Measurements from ENCODE around the gene ZNF70.

The ZNF70 gene

GRCh38 chr22:23755711-23756110 is 4.8 kb upstream of the ZNF70 start:
- no peaks in the 10 kb centered on the region for H3K9me3 ChIP-seq (ENCODE audit: low read depth, low read length)
- H3K9ac ChIP-seq (ENCODE audit: insufficient read length): no peak overlapping the region
- no peak overlapping the region for H3K4me3 ChIP-seq
- H3K27ac ChIP-seq: no peak overlapping the region
- DNase-seq (ENCODE audit: low read depth, low spot score): no peak
- H3K36me3 ChIP-seq (ENCODE audit: insufficient read depth, low read length): no peaks in the 10 kb centered on the region
- no peak for TF ChIP-seq EZH2 (IDR thresholded peaks at IDR 0.05)
- TF ChIP-seq POLR2AphosphoS5 (IDR thresholded peaks at IDR 0.05; ENCODE audit: borderline replicate concordance, low read depth, low read length): no peak
- TF ChIP-seq FOXP2 (optimal IDR thresholded peaks at IDR 0.05; ENCODE audit: control extremely low read depth, extremely low read length, insufficient read depth): no peak

DNA sequence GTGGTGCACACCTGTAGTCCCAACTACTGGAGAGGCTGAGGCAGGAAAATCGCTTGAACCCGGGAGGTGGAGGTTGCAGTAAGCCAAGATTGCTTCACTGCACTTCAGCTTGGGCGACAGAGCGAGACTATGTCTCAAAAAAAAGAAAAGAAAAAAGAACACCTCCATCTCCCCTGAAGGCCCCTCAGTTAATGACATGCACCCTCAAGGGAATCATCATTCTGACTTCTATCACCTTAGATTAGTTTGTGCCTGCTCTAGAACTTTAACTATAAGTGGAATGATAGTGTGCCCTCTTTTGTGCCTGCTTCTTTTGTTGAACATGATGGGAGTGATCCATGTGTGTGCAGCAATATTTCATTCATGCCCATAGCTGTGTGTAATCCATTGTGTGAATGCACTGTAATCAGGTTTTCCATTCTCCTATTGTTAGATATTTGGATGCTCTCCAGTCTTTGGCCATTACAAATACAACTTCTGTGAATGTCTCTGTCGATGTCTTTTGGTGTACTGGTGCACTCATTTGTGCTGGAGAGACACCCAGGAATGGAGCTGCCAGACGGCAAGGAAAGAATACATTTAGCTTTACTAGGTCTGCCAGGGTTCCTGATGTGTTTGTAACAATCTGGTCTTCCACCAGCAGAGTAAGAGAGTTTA is 4.2 kb upstream of the ZNF70 start:
- Histone ChIP-seq H3K4me3 (no peak overlapping the region), H3K9ac (ENCODE audit: insufficient read length) (no peak overlapping the region), H3K27ac (peak overlapping the region; percentile 50; the same call in 1 of the 2 replicates), H3K9me3 (ENCODE audit: low read depth, low read length) (no peaks in the 10 kb centered on the region), H3K36me3 (ENCODE audit: insufficient read depth, low read length) (no peaks in the 10 kb centered on the region)
- DNase-seq (ENCODE audit: low read depth, low spot score): no peak
- TF ChIP-seq POLR2AphosphoS5 (IDR thresholded peaks at IDR 0.05; ENCODE audit: borderline replicate concordance, low read depth, low read length) (no peak), FOXP2 (optimal IDR thresholded peaks at IDR 0.05; ENCODE audit: control extremely low read depth, extremely low read length, insufficient read depth) (no peak), EZH2 (IDR thresholded peaks at IDR 0.05) (no peak)

DNA sequence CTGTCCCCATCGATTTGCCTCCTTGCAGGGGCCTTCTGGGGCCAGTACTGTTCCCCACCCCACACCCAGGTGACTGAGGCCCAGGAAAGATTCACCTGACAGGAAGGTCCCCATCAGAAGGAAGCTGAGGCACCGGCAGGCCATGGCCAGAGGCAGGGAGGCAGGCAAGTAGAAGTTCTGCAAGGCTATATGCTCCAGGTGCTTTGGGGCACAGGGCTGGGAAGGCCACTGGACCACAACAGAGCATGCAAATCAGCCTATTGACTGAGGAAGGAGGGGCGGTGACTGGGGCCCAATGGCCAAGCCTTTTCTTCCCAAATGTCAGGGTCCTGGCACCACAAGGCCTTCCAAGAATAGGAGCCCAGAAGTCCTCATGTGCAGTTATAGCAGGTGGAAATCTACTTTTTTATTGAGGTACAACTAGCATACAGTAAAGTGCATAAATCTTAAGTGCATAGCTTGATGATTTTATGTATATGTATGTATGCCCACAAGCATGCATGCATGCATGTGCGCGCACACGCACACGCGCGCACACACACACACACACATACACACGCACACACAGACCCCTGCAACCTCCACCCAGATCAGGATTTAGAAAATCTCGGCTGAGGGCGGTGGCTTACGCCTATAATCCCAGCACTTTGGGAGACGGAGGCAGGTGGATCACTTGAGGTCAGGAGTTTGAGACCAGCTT is 3.5 kb upstream of the ZNF70 start, which contains the start of gene VPREB3:
VPREB3 (minus strand) TSS at position 206 of the 700 bp plus-strand sequence; CDS start at position 144, 62 bp downstream.
- Histone ChIP-seq H3K9me3 (ENCODE audit: low read depth, low read length) (no peaks in the 10 kb centered on the region), H3K36me3 (ENCODE audit: insufficient read depth, low read length) (no peaks in the 10 kb centered on the region), H3K4me3 (no peak within 1 kb of the TSS), H3K9ac (ENCODE audit: insufficient read length) (no peak within 1 kb of the TSS), H3K27ac (peak within 1 kb of the TSS; percentile 50; the same call in 1 of the 2 replicates)
- no peak for DNase-seq (ENCODE audit: low read depth, low spot score)
- no peak for TF ChIP-seq FOXP2 (optimal IDR thresholded peaks at IDR 0.05; ENCODE audit: control extremely low read depth, extremely low read length, insufficient read depth)
- no peak for TF ChIP-seq POLR2AphosphoS5 (IDR thresholded peaks at IDR 0.05; ENCODE audit: borderline replicate concordance, low read depth, low read length)
- TF ChIP-seq EZH2 (IDR thresholded peaks at IDR 0.05): no peak

DNA sequence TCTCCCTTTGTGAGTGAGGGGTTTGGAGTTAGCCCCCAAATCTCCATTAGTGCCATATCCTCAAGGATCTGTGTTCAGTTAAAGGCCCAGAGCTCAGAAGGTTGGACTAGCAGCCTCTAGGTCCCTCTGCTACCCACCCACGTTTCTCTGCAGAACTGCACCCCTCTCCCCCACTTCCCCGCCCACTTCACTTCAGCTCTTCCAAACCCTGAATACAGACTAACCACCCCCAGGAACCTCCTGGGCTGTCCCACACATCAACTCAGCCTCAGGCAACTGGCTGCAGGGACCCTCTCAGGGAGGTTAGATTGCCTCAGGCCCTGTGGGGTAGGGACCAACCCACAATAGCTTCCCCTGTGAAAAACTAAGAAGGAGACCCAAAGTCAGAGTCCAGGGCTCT is 2.5 kb upstream of the ZNF70 start:
- no peaks in the 10 kb centered on the region for H3K36me3 ChIP-seq (ENCODE audit: insufficient read depth, low read length)
- H3K9ac ChIP-seq (ENCODE audit: insufficient read length): no peak overlapping the region
- no peak overlapping the region for H3K4me3 ChIP-seq
- H3K9me3 ChIP-seq (ENCODE audit: low read depth, low read length): no peaks in the 10 kb centered on the region
- no peak for TF ChIP-seq EZH2 (IDR thresholded peaks at IDR 0.05)
- TF ChIP-seq FOXP2 (optimal IDR thresholded peaks at IDR 0.05; ENCODE audit: control extremely low read depth, extremely low read length, insufficient read depth): no peak
- no peak overlapping the region for H3K27ac ChIP-seq
- DNase-seq (ENCODE audit: low read depth, low spot score): no peak

DNA sequence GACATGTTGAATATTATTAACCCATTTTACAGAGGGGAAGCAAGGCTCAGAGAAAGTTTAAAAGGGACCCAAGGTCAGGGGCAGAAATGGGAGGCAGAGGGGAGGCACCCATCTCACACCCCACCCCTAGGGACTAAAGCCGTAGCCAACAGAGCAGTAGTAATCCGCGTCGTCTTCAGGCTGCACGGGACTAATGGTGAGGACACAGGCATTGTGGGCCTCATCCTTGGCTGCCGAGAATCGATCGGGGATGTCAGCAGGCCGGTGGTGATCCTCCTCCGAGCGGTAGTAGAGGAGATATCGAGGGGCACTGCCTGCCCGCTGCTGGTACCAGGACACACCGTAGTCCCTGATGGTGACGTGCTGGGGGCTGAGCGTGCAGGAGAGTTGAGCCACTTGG is 1.8 kb upstream of the ZNF70 start:
- no peaks in the 10 kb centered on the region for H3K9me3 ChIP-seq (ENCODE audit: low read depth, low read length)
- TF ChIP-seq FOXP2 (optimal IDR thresholded peaks at IDR 0.05; ENCODE audit: control extremely low read depth, extremely low read length, insufficient read depth): no peak
- TF ChIP-seq POLR2AphosphoS5 (IDR thresholded peaks at IDR 0.05; ENCODE audit: borderline replicate concordance, low read depth, low read length): no peak
- no peak for TF ChIP-seq EZH2 (IDR thresholded peaks at IDR 0.05)
- no peak overlapping the region for H3K27ac ChIP-seq
- DNase-seq (ENCODE audit: low read depth, low spot score): no peak
- H3K4me3 ChIP-seq: no peak overlapping the region
- no peaks in the 10 kb centered on the region for H3K36me3 ChIP-seq (ENCODE audit: insufficient read depth, low read length)
- H3K9ac ChIP-seq (ENCODE audit: insufficient read length): no peak overlapping the region

DNA sequence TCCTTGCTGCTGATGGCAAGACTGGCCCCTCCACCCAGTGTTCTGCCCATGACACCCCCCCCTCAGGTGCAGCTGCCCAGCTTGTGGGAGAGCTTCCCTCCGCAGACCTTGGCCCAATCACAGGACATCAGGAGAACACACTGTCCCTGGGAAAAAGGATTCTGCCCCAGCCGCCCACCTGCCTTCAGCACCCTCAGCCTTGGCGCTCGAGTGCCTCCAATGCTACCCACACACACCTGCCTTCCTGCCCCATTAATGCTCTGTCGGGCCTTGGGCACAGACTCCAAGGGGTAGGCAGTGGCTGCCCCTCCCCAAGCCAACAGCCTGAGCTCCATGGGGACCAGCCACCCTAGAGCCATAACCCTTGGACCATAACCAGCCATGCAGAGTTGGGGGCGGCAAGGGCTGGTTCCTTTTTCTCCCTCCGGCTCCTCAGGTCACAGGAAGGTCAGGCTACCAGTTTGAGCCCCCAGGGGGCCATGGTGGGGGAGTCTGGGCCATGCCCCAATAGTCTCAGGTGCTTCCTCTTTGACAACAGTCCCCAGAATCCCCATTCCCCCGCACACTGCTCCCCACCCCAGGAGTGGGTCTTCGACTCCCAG is 1.3 kb upstream of the ZNF70 start:
- H3K36me3 ChIP-seq (ENCODE audit: insufficient read depth, low read length): no peaks in the 10 kb centered on the region
- no peak overlapping the region for H3K9ac ChIP-seq (ENCODE audit: insufficient read length)
- no peak overlapping the region for H3K4me3 ChIP-seq
- DNase-seq (ENCODE audit: low read depth, low spot score): no peak
- no peak for TF ChIP-seq EZH2 (IDR thresholded peaks at IDR 0.05)
- no peak for TF ChIP-seq POLR2AphosphoS5 (IDR thresholded peaks at IDR 0.05; ENCODE audit: borderline replicate concordance, low read depth, low read length)
- TF ChIP-seq FOXP2 (optimal IDR thresholded peaks at IDR 0.05; ENCODE audit: control extremely low read depth, extremely low read length, insufficient read depth): no peak
- no peaks in the 10 kb centered on the region for H3K9me3 ChIP-seq (ENCODE audit: low read depth, low read length)
- no peak overlapping the region for H3K27ac ChIP-seq

GRCh38 chr22:23751441-23751996 is 607 bp upstream of the ZNF70 start:
- H3K27ac ChIP-seq: peak overlapping the region; percentile 77; the same call in 1 of the 2 replicates
- H3K4me3 ChIP-seq: peak overlapping the region; percentile 97
- peak overlapping the region; percentile 90 for H3K9ac ChIP-seq (ENCODE audit: insufficient read length)
- no peaks in the 10 kb centered on the region for H3K9me3 ChIP-seq (ENCODE audit: low read depth, low read length)
- no peaks in the 10 kb centered on the region for H3K36me3 ChIP-seq (ENCODE audit: insufficient read depth, low read length)
- no peak for DNase-seq (ENCODE audit: low read depth, low spot score)
- TF ChIP-seq POLR2AphosphoS5 (IDR thresholded peaks at IDR 0.05; ENCODE audit: borderline replicate concordance, low read depth, low read length): no peak
- TF ChIP-seq EZH2 (IDR thresholded peaks at IDR 0.05): no peak
- TF ChIP-seq FOXP2 (optimal IDR thresholded peaks at IDR 0.05; ENCODE audit: control extremely low read depth, extremely low read length, insufficient read depth): no peak

- no peaks in the 10 kb centered on the region for H3K9me3 ChIP-seq (ENCODE audit: low read depth, low read length)
- peaks cover 2% of the 10 kb centered on the region; the same call in 1 of the 2 replicates for H3K36me3 ChIP-seq (ENCODE audit: insufficient read depth, low read length)
- 0 out of 2 replicates have a peak overlapping the region, but pooled peaks have one; percentile 6 for H3K27ac ChIP-seq
- H3K4me3 ChIP-seq: peak overlapping the region; percentile 97
- no peak for TF ChIP-seq FOXP2 (optimal IDR thresholded peaks at IDR 0.05; ENCODE audit: control extremely low read depth, extremely low read length, insufficient read depth)
- TF ChIP-seq EZH2 (IDR thresholded peaks at IDR 0.05): no peak
- no peak for TF ChIP-seq POLR2AphosphoS5 (IDR thresholded peaks at IDR 0.05; ENCODE audit: borderline replicate concordance, low read depth, low read length)
- peak overlapping the region; percentile 89 for H3K9ac ChIP-seq (ENCODE audit: insufficient read length)
- DNase-seq (ENCODE audit: low read depth, low spot score): no peak
These were observed 572 bp downstream of the ZNF70 start for GRCh38 chr22:23750367-23750713.
